GM18526 (cell line): ENCODE results near the gene FLRT2.

Experiments
- POLR2A ChIP-seq: IDR thresholded peaks from 3 replicates; pipeline ENCODE4 v1.6.1; 2011; ENCODE audit not compliant: insufficient read length; ENCODE audit errors: extremely low read depth

FLRT2 gene

GRCh38 chr14:85529803-85530574 lies at the start of gene FLRT2:
Gene FLRT2 (plus strand): TSS chr14:85530144. CDS start chr14:85621515, 91,371 bp downstream.
- TF ChIP-seq POLR2A, result no peak

DNA sequence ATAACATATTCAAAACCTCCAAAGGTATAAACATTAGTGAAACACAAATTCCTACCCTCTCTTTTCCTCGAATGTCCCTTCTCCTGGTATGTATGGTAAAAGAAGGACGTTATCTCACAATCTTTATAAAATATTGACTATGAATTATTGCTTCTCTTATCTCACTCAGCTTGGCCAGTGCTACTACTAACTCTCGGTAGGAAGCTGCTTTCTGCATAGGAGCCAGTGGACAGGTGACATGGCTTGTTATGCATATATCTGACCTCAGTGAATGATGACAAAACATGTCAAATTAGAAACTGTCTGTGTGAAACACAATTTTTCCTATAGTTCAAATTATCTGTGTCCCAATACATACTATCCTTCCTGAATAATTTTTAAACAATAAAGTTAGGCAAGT lies 48.5 kb upstream of the FLRT2 start:
- TF ChIP-seq POLR2A, result no peak

- no peak for TF ChIP-seq POLR2A
These were observed 47.4 kb upstream of the FLRT2 start for GRCh38 chr14:85482552-85482951.

GRCh38 chr14:85483037-85483436 lies 46.9 kb upstream of the FLRT2 start:
- no peak for TF ChIP-seq POLR2A

GRCh38 chr14:85483652-85484051 lies 46.3 kb upstream of the FLRT2 start:
- TF ChIP-seq POLR2A, result no peak

DNA sequence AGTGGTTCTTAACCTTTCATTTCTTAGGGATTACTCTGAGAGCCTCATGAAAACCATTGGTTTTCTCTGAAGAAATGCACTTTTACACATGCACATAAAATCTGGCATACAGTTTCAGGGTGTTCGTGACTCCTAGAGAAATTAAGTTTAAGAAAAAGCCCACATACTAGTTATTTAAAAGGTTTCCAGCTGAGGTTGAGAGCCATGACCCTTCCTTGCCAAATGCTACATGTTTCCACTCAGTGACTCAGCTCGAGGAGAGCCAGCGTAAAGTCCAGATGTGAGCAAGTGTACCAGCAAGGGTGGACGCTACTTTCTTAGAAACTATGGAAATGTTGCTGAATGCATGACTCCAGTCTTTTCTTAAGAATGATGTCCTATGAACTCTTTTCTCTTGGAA lies 42.7 kb upstream of the FLRT2 start:
- no peak for TF ChIP-seq POLR2A

DNA sequence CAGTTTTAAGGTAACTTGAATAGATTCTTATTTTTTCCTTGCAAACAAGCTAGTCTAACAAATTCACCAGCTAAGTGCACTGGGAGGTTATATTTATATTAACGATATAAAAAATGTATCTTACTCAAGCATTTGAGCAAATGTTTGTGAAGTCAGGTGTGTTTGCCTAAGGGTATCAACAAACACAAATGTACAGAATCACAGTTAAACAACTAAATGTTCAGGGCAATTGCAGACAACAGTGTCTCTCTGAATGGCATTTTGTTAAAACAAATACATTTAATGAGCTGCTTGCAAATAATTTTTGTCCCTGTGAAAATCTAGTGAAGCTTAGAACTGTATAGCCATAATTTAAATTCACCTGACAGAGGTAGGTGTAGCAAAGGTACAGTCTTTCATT lies 28.2 kb upstream of the FLRT2 start:
- no peak for TF ChIP-seq POLR2A

DNA sequence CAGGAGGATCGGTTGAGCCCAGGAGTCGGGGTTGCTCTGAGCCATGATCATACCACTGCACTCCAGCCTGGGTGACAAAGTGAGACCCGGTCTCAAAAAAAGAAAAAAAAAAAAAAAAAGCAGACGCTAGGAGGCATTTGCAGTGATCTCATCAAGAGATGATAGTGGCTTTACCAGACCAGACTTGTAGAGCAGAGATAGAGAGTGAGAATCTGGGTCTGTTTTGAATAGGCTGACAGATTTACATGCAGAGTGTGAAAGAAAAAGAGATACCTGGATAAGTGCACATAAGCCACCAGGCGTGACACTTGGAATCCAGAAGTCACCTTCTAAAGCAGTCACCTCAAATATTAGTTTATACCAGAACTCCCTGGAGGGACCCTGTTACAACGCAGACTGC lies 21.1 kb upstream of the FLRT2 start:
- no peak for TF ChIP-seq POLR2A

DNA sequence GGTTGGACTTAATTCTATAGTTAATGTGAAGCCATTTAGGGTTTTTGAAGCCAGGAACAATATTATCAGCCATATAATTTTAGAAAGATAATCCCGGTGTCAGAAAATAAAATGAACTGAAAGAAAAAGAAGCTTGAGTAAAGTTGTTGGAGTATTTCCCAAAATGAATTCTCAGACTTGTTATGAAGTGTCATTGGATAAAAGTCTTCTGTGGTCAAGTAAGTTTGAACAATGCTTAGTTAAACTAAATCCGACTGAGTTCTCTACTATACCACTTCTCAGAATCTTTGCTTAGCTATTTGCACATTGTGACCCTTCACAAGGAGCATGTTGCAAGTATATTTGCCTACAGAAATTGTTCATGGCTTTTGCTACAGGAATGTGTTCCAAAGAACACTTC lies 17.5 kb upstream of the FLRT2 start:
- no peak for TF ChIP-seq POLR2A

GRCh38 chr14:85514487-85514886 lies 15.5 kb upstream of the FLRT2 start:
- TF ChIP-seq POLR2A, result no peak

DNA sequence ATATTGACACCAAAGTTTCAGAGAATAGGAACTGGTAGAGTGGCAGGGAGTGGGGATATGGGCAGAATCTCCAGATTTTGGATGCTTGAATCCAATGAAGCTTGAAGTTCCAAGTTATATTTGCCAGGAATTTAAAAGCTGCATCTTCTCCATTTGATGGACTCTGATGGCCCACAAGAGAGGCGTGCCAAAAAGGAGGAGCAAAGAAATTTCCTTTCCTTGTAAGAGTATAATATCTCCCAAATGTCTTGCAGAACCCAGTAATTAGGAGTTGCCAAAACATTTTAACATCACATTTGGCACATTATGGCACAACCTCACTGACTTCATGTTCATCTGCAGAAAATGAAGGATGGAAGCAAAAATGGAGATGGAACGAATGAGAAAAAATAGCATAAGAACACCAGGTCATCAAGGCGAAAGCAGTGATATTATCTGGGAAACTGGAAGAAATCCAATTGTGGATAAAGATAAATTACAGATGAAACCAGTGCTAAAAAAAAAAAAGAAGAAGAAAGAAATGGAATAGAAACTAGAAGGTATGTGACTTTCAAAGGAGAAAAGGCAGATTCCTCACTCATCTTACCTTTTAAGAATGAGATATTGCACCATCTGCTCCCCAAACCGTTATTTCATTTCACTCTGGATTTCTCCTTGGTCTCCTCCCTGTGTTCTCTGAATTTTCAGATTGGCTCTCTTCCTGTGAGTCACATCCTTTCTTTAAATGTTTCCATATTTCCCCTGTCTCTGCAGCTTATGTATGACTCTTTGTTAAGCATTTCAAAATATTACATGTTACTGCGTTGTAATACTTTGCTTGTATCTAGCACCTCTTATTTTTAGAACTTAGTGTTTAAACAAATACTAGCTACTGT lies 13.5 kb upstream of the FLRT2 start:
- TF ChIP-seq POLR2A, result no peak

GRCh38 chr14:85517114-85517688 lies 12.7 kb upstream of the FLRT2 start:
- TF ChIP-seq POLR2A, result no peak

- no peak for TF ChIP-seq POLR2A
These were observed 10.2 kb upstream of the FLRT2 start for GRCh38 chr14:85519661-85520305.

DNA sequence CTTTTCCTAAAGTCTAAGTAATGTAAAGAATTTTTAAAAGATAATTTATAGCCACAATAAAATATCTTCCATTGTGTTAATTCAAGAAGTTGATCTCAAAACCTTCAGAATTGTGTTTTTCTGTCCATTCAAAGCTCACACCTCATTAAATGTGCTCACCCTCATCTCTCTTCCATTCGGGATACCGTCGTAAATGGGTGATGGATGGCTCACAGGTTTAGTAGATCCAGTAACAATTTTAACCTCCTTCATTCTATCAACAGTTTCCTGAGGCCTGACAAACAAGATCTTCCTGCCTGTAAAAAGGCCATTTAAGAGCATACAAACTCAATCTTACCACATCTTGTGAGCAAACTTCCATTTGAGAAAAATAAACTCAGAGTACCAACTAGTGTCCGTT lies 9.4 kb upstream of the FLRT2 start:
- TF ChIP-seq POLR2A, result no peak

GRCh38 chr14:85523624-85524023 lies 6.3 kb upstream of the FLRT2 start:
- no peak for TF ChIP-seq POLR2A
